ENCODE measurements around the gene PSMA2. TPM values are rescaled to one million over a fixed set of nuclear protein-coding genes. Genes with fewer than 3 reads are reported as not detected.

Gene PSMA2
- total RNA-seq, 1 donor from 2014 or later: 91.8 TPM

GRCh38 chr7:42868480-42868879 lies 63.5 kb downstream of the PSMA2 start:
- Histone ChIP-seq H3K4me3 (ENCODE audit: low read depth, low read length) (no peak overlapping the region), H3K27me3 (ENCODE audit: control insufficient read depth, insufficient read depth, low read length) (no peaks in the 10 kb centered on the region), H3K36me3 (ENCODE audit: control insufficient read depth, insufficient read depth, low read length) (no peaks in the 10 kb centered on the region)
- TF ChIP-seq CTCF (IDR thresholded peaks at IDR 0.05; ENCODE audit: insufficient read depth, low read length, poor library complexity, severe bottlenecking): no peak
- no peak for DNase-seq (ENCODE audit: low read depth)

Other genes starting within 250 kb of the PSMA2 start
- gene C7orf25, start 20.1 kb downstream of the PSMA2 start, total RNA-seq: 10.5 and 14.4 TPM in 2 replicates
- 95.4 and 97.9 TPM in 2 replicates for gene MRPL32, start 202 bp upstream of the PSMA2 start, total RNA-seq
- gene HECW1, start 180.5 kb upstream of the PSMA2 start, total RNA-seq: 0.46 and 0.82 TPM in 2 replicates